GM21737 (cell line): ENCODE measurements around the gene MARCKS.
"Not testable (repeated sequence)": the region's sequence is repeated elsewhere in the genome, so short reads cannot be mapped to it uniquely, and the experiment has no call there.

Experiments used
- ATAC-seq: cut with Tn5 transposase; IDR thresholded peaks from one replicate; pipeline ENCODE4 v1.9.1; 2021; ENCODE audit warnings: mild to moderate bottlenecking, moderate library complexity; ENCODE audit not compliant: unreplicated experiment

MARCKS gene

GRCh38 chr6:113882336-113883022 is 25.3 kb downstream of the MARCKS start:
- no peak for ATAC-seq

- no peak for ATAC-seq
These were observed 26.9 kb downstream of the MARCKS start for GRCh38 chr6:113884011-113884410.

GRCh38 chr6:113886512-113886911 is 29.4 kb downstream of the MARCKS start:
- ATAC-seq, result no peak

- no peak for ATAC-seq
These were observed 31.3 kb downstream of the MARCKS start for GRCh38 chr6:113888493-113888892.

GRCh38 chr6:113888956-113889630 is 31.9 kb downstream of the MARCKS start:
- ATAC-seq, result no peak

GRCh38 chr6:113893451-113893850 is 36.3 kb downstream of the MARCKS start:
- no peak for ATAC-seq

- no peak for ATAC-seq
These were observed 36.7 kb downstream of the MARCKS start for GRCh38 chr6:113893866-113894265.

- no peak for ATAC-seq
These were observed 37.8 kb downstream of the MARCKS start for GRCh38 chr6:113894712-113895674.

GRCh38 chr6:113901482-113901881 is 44.3 kb downstream of the MARCKS start:
- no peak for ATAC-seq

GRCh38 chr6:113903666-113904330 is 46.7 kb downstream of the MARCKS start:
- no peak for ATAC-seq

GRCh38 chr6:113907102-113907815 is 50.1 kb downstream of the MARCKS start:
- ATAC-seq, result no peak

GRCh38 chr6:113908801-113909200 is 51.7 kb downstream of the MARCKS start:
- ATAC-seq, result no peak

GRCh38 chr6:113909224-113909856 is 52.2 kb downstream of the MARCKS start:
- no peak for ATAC-seq

GRCh38 chr6:113910285-113910684 is 53.1 kb downstream of the MARCKS start:
- ATAC-seq, result not testable (repeated sequence)
